Measurements from ENCODE around the gene TMEM232.
A peak's percentile ranks its signal among the peaks of the same experiment; 100 is the strongest.
"Not testable (repeated sequence)": the region's sequence is repeated elsewhere in the genome, so short reads cannot be mapped to it uniquely, and the experiment has no call there.

The TMEM232 gene

DNA sequence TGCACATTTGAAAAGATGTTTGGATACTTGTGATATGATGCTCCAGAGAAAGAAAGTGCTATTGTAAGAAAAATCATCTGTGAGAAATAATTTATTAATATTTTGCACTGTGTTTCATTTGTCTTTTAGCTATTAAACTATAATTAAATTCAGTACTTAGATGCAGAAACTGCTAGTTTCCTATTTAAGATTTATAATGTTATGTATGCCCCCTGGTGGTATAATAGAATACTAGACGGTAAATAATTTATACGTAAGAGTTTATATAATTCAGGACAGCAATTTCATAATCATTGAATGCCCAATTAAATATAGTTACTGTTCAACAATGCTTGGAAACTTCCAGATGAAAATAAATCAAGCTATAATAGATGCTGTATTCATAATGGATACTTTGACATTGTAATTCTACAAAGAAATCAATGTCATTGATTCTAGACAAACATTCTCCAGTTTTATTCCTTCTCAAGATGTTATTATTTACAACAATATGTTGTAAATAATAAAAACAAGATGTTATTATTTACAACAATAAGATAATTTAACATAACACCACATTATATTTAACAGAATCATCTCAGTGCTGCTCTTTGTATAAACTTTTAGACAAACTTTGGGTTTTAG is 101.0 kb downstream of the TMEM232 start:
- peak; percentile 8 for DNase-seq (ENCODE audit: low spot score)

DNA sequence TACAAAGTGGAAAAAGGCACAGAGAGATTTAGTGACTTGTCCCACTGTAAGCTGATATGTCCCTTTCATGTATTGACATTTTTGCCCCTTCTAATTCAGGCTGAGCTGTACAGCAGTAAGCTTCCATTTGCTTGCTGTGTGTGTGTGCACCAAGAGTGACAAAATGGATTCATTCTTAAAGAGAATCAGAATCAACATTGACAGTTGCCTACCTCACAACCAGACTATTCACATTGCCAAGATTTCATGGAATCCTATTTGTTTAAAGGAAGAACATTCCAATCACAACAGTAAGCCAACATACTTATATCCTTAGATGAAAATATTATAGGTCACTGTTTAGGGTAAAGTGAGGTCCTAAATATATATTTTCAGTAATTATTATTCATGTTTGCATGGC is 102.6 kb downstream of the TMEM232 start:
- DNase-seq (ENCODE audit: low spot score): no peak

DNA sequence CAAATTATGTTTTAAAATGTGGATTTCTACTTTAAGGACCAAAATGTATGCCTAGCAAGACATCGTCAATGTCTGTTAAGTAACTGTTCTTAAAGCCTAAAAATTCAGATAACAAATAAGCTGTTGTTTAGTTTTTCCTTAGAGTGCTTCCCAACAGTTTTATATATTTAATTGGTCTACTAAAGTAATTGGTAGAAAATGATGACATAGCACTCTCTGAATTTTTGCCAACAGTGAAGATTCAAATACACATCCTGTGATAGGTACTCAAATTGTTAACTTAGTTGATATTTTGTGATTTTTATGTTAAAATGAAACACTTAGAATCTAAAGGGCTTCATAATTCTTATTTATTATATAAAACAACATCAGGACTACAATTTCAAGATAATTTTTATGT is 107.5 kb downstream of the TMEM232 start:
- no peak for DNase-seq (ENCODE audit: low spot score)

DNA sequence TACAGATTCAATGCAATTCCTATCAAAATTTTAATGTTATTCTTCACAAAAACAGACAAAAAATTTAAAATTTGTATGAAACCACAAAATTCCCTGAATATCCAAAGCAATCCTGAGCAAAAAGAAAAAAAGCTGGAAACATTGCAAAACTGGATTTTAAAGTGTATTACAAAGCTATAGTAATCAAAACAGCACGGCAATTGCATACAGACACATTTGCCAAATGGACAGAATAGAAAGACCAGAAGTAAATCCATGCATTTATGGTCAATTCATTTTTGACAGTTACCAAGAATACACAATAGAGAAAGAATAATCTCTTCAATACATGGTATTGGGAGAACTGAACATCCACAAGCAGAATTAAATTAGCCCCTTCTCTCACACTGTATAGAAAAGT is 110.5 kb downstream of the TMEM232 start:
- DNase-seq (ENCODE audit: low spot score): no peak

DNA sequence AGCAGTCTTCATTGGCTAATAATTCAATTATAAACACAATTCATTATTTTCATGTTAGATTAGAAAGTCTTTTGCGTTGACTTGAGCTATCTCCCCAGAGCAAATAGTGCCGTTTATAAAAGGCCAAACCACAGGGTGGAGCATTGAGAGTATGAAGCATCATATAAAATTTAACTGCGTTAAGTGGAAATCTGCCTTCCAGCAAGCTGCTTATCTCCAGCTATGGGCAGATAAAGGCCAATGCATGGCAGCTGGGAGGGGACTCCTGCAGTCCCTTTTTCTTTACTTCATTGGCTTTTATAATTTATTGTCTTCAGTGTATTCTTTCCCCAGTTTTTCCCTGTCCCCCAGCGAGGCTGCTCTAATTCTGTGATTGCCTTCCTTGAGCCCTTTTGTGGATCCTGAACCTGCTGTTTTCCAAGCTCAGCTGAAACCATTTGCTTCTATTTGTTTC is 113.7 kb downstream of the TMEM232 start:
- no peak for DNase-seq (ENCODE audit: low spot score)

DNA sequence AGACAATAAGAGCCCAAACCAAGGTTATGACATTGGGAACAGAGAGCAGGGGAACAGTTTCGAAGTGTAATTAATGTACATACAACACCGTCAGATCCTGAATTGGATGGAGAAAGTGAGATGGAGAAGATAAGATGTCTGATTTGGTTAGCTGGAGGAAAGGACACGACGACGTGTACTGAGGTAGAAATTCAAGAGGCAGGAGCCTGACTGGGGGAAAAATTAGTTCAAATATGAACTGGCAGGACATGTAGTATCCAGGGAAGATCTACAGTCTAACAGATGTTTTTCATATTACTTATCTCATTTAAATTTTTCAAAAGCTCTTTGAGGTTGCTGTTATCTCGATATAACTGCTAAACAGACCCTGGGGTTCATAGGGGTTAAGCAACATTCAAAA is 114.7 kb downstream of the TMEM232 start:
- no peak for DNase-seq (ENCODE audit: low spot score)

DNA sequence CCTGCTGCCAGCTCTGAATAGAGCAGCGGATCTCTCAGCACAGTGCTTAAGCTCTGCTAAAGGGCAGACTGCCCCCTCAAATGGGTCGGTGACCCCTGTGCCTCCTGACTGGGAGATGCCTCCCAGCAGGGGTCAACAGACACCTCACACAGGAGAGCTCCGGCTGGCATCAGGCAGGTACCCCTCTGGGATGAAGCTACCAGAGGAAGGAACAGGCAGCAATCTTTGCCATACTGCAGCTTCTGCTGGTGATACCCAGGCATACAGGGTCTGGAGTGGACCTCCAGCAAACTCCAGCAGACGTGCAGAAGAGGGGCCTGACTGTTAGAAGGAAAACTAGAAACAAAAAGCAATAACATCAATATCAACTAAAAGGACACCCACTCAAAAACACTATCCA is 131.6 kb downstream of the TMEM232 start:
- DNase-seq (ENCODE audit: low spot score): no peak

DNA sequence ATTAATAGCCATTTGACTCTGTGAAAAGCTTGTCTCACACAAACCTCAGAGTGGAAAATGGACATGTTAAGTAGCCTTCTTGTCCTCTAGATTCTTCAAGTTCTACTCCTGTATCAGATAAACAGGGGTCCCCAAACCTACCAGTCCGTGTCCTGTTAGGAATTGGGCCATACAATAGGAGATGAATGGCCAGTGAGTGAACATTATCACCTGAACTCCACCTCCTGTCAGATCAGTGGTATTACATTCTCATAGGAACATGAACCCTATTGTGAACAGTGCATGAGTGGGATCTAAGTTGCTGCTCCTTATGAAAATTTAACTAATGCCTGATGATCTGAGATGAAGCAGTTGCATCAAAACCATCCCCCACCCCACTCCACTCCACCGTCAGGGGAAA is 136.3 kb downstream of the TMEM232 start:
- peak; percentile 0 for DNase-seq (ENCODE audit: low spot score)

DNA sequence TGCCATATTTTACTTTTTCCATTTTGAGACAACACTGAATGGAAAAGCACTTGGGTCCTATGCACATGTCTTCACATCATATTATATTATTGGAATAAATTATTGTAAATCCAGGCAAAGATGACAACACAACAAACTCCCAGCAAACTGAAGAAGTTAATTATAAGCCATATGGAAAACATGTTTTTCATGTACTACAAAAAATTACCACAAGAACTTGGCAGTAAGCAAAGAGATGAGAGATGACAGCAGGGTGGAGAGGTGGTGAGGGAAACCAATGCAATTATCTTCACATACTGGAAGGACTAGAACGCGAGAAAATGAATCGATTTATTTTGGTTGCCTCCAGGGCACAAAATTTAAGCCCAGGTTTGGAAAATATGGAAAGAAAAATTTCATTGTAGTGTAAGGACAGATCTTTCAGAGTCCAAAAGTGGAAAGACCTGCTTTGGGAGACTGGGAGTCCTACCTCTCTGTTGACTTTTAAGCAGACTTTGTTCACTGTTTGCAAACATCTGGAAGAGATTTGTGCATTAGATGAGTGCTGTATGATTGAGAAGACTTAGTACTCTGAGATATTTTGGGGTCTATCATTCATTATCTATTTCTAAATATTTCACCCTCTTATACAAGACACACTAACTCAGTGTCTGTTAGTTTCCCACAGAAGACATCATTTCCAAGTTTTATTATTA is 138.0 kb downstream of the TMEM232 start:
- no peak for DNase-seq (ENCODE audit: low spot score)

DNA sequence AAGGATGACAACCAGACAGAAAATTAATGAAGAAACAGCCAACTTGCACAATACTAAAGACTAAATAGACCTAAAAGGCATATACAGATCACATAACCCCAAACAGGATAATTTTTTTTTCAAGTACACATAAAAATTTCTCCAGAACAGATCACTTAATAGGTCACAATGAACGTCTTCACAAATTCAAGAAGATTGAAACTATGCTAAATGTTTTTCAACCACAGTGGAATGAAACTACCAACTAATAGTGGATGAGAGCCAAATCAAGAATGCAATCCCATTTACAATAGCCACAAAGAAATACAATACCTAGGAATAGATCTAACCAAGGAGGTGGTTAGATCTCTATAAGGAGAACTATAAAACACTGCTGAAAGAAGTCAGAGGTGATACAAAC is 145.8 kb downstream of the TMEM232 start:
- DNase-seq (ENCODE audit: low spot score): no peak

DNA sequence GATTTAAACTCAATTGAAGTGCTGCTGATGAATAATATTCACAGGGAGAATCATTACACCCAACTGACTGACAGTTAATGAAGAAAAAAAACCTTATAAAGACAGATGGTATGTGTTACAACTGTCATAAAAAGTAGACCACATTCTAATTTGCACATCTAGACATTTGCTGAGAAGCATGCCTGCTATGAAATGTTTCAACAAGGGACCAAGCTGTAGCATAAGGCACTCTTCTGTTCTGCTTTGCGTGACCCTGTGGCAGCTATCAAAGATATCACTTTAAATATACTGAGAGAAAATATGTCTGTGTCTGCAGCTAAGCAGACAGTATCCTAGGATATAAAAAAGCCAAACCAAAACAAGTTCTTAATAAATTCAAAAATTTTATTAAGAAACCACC is 153.7 kb downstream of the TMEM232 start:
- no peak for DNase-seq (ENCODE audit: low spot score)

DNA sequence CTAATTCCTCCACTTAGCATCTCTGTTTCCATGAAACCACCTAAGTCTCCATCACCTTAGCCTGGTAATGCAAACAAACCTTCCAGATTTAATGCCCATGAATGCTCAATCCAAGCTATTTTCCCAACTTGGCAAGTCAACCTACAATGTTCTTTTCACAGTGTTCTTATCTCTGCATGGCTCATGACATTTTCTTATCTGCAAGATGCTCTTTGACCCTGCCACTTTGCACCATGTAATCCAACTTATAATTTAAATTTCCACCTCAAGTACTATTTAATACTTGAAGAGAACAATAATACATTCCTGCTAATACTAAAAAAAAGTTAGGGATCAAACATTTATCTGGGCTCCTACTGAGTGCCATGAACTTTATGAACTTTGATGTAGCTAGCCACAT is 164.3 kb downstream of the TMEM232 start:
- DNase-seq (ENCODE audit: low spot score): no peak

DNA sequence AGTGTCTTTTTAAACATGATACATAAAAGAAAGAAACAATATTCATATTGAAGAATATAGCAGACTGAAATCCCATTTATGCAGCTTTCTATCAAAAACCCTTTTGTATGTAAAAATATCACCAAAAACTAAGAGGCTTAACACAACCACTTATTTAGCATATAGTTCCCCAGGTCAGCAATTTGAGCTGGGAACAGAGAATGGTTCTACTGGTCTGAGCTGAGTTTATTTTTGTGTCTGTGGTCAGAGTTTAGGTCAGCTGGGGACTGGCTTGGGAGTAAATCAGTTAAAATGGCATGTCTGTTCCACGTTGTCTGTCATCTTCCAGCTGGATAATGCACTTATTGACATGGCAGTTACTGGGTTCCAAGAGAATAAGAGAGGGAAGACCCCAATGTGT is 165.0 kb downstream of the TMEM232 start:
- DNase-seq (ENCODE audit: low spot score): no peak

DNA sequence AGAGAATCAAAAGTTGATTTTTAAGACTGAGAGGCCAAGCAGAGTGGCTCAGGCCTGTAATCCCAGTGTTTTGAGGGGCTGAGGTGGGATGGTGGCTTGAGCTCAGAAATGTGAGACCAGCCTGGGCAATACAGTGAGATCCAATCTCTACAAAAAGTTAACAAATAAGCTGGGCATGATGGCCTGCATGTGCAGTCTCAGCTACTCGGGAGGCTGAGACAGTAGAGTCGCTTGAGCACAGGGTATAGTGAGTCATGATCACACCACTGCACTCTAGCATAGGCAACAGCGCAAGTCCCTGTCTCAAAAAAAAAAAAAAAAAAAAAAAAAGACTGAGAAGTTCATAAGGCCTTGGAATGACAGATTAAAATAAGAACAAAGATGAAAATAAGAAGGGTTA is 177.2 kb downstream of the TMEM232 start:
- no peak for DNase-seq (ENCODE audit: low spot score)

DNA sequence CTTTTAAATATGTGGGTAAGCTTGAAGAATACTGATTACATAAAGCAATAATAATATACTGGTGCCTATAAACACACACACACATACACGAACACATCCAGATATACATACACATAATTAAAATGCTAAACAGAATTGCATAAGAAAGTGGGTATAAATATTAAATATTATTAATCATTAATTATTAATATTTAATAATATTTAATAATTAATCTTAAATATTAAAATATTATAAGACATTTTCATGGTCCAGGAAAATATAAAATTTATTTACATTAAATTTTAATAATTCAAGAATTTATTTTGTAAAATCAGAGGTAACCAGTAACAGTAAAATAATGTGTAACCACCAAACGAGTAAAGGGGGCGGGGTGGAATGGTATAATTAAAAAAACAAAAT is 178.3 kb downstream of the TMEM232 start:
- DNase-seq (ENCODE audit: low spot score): no peak

DNA sequence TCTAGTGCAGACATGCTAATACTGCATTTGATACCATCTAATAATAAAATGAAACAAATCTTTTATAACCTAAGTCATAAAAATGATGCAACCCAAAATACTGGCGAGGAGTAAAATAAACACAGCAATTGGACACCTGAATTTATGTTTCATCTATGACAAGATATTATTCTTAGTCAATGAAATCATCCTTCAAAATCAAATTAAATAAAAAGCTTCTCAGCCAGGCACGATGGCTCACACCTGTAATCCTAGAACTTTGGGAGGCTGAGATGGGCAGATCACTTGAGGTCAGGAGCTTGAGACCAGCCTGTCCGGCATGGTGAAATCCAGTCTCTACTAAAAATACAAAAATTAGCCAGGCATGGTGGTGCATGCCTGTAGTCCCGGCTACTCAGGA is 179.0 kb downstream of the TMEM232 start:
- no peak for DNase-seq (ENCODE audit: low spot score)

DNA sequence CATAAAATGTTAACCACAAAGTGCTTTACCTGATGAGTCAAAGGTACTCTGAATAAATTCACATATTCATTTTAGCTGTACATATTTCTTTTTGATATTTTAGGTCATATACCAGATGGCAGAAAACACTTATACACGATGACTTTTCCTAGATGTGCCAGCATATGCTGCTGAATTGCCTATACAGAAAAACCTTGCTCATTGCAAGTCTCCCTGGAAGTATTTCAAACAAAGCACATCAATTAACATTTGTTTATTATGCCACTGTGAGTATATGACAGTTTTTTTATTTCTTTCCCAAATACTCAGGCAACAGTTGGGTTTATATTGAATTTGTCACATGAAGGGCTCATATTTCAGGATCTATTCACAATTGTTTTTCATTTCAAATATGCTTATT is 180.8 kb downstream of the TMEM232 start:
- no peak for DNase-seq (ENCODE audit: low spot score)

DNA sequence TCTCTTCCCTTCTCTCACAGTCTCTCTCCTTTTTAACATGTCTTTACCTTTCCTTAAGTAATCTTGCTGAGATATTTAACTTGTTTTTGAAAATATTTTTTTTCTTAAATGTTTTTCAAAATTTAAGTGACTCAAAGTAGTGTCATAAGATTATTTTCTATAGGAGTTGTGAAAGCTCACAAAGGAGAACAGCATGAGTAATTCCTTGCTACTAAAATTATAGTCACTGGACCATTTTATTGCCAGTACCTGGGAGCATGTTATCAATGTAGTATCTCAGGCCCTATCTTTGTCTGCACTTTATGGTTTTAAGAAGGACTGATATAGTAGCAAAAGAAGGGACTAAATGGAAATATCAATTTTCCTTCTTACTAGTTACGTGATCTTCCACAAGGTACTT is 181.9 kb downstream of the TMEM232 start:
- no peak for DNase-seq (ENCODE audit: low spot score)

DNA sequence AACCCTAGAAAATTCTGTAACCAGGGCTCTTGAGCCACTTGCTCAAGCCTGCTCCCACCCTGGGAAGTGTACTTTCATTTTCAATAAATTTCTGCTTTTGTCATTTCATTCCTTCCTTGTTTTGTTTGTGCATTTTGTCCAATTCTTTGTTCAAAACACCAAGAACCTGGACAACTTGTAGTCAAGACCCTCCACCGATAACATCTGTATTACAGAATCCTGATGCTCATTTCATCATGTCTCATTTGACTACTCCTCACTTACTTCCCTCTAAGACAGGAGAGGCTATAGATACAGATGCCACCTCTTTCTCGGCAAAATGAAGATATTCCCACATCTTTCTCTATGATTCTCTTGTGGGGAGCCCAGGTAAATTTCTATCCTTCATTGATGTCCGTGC is 183.5 kb downstream of the TMEM232 start:
- no peak for DNase-seq (ENCODE audit: low spot score)

DNA sequence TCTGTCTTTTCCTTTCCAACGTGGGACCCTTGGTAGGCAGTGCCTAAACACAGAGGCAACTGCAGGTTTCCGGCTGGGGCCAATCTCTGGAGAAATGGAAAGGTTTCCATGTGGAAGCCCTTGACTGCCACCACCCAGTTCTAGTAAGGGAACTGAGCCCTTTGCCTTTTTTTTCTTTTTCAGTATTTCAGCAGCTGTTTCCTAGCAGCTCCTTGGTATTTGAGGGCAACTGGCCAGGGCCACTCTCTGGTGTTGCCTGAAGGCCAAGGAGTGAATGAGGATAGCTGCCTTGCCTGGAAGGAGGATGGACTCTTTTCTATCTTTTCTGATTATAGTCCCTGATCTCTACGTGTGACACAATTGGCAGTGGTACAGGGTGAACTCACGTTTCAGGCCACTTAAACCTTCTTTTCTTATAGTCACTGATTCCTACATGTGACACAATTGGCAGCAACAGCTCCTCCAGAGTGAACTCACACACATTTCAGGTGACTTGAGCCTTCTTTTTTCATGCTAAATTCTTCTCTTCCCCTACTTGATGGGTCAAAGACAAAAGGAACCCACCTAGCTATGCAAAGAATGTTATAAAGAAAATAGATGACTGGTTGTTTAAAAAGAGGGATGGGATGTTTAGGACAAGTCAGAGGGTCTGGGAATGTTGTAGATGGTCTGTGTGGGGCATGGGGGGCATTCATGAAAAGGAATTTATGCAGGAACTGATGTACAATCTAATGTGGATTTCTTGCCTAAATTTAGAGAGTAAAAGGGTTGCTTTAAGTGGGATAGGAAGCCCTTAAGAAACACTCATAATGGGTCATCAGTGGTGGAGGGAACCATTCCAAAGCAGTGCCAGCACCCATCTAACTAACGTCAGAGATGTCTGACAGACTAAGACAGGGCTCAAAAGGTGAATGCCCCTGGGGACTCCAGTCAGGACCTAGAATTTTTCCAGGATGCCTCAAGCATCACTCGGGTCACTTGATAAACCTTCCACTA is 190.1 kb downstream of the TMEM232 start:
- no peak for DNase-seq (ENCODE audit: low spot score)

DNA sequence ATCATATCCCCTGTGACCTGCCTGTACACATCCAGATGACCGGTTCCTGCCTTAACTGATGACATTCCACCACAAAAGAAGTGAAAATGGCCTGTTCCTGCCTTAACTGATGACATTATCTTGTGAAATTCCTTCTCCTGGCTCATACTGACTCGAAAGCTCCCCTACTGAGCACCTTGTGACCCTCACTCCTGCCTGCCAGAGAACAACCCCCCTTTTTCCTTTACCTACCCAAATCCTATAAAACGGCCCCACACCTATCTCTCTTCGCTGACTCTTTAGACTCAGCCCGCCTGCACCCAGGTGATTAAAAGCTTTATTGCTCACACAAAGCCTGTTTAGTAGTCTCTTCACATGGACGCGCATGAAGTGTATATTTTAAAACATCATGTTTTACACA is 191.3 kb downstream of the TMEM232 start:
- not testable (repeated sequence) for DNase-seq (ENCODE audit: low spot score)

DNA sequence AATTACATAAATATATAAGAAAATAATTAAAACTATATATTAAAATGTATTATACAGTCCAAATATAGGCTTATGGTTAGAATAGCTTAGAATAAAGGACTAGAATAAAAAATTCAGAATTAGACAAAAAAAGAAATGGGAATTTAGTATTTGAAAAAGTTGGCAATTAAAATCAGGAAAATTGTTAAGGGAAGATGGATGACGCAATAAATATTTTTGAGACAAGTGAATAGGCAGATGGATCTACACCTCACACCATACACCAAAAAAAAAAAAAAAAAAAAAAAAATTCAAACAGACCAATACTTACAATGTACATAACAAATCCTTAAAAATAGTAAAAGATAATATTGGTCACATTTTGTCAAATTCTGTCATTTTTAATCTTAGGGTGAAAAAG is 200.7 kb downstream of the TMEM232 start:
- DNase-seq (ENCODE audit: low spot score): no peak

DNA sequence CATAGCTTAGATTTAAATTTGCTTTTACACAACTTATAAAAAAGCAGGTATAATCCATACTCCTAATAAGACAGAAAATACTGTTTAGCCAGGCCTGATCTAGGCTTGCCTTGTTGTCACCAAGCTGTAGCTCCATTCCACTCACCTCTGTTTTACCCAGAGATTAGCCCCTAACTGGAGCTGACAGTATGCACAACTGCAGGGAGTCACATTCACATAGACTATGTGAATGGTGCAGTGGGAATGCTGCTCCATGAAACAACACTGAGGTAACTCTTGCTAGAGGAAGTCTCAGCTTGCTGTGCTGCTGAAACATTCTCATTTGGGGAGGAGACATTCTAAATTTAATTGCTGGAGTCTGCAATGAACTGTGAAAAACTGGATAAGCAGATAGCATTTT is 209.1 kb downstream of the TMEM232 start:
- DNase-seq (ENCODE audit: low spot score): no peak
